Progenitor cell of endocrine pancreas (in vitro differentiated cells): ENCODE measurements around the gene UBALD2. TPM values are rescaled to one million over a fixed set of nuclear protein-coding genes. Genes with fewer than 3 reads are reported as not detected.

Experiments used
- DNase-seq: peaks from one replicate; pipeline ENCODE4 v3.0.0; 2021; ENCODE audit warnings: low spot score; ENCODE audit not compliant: unreplicated experiment
- H3K27ac Mint-ChIP-seq: 2 replicates; pipeline ENCODE4 v1.8.0; 2021; ENCODE audit warnings: mild to moderate bottlenecking, moderate library complexity, mixed read lengths
- H3K27me3 Mint-ChIP-seq: 2 replicates; pipeline ENCODE4 v1.8.0; 2021; ENCODE audit warnings: mixed read lengths
- H3K36me3 Mint-ChIP-seq: 2 replicates; pipeline ENCODE4 v1.8.0; 2022; ENCODE audit warnings: mixed read lengths; ENCODE audit not compliant: insufficient read depth
- H3K4me1 Mint-ChIP-seq: 2 replicates; pipeline ENCODE4 v1.8.0; 2021; ENCODE audit warnings: low read depth, mixed read lengths
- H3K4me3 Mint-ChIP-seq: 2 replicates; pipeline ENCODE4 v1.8.0; 2021; ENCODE audit warnings: low read depth, mild to moderate bottlenecking, moderate library complexity, mixed read lengths
- H3K9me3 Mint-ChIP-seq: 2 replicates; pipeline ENCODE4 v1.8.0; 2021; ENCODE audit warnings: low read depth, mixed read lengths
- CTCF ChIP-seq: fragments of 200-600 bp; sonication (generic); IDR thresholded peaks from one replicate; pipeline ENCODE4 v1.5.0; 2021; ENCODE audit warnings: antibody characterized with exemption, mild to moderate bottlenecking; ENCODE audit not compliant: unreplicated experiment
- total RNA-seq: library from RNA; stranded (reverse); gene quantifications from 2 replicates; pipeline ENCODE4 v1.2.1, GENCODE V29; 2021

Gene UBALD2
- total RNA-seq, 1 donor from 2014 or later, result 36.3 TPM

DNA sequence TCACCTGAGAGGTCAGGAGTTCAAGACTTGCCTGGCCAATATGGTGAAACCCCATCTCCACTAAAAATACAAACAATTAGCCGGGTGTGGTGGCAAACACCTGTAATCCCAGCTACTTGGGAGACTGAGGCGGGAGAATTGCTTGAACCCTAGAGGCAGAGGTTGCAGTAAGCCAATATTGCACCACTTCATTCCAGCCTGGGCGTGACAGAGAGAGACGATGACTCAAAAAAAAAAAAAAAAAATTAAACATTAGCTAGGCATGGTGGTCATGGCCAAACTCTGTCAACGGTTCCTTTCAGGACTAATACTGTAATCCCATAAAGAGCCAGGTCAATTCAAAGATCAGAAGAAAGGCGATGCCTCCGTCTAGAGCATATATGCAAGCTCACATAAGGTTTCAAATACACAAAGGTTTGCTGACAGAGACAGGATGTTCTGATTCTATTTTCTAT, 27.3 kb upstream of the UBALD2 start:
- no peak overlapping the region for H3K27ac Mint-ChIP-seq
- no peaks in the 10 kb centered on the region for H3K9me3 Mint-ChIP-seq
- H3K4me1 Mint-ChIP-seq, result peaks cover 21% of the 10 kb centered on the region
- no peaks in the 10 kb centered on the region for H3K36me3 Mint-ChIP-seq
- DNase-seq, result no peak
- TF ChIP-seq CTCF, result no peak
- H3K27me3 Mint-ChIP-seq, result peaks cover under 1% of the 10 kb centered on the region
- peak overlapping the region; percentile 38 for H3K4me3 Mint-ChIP-seq

DNA sequence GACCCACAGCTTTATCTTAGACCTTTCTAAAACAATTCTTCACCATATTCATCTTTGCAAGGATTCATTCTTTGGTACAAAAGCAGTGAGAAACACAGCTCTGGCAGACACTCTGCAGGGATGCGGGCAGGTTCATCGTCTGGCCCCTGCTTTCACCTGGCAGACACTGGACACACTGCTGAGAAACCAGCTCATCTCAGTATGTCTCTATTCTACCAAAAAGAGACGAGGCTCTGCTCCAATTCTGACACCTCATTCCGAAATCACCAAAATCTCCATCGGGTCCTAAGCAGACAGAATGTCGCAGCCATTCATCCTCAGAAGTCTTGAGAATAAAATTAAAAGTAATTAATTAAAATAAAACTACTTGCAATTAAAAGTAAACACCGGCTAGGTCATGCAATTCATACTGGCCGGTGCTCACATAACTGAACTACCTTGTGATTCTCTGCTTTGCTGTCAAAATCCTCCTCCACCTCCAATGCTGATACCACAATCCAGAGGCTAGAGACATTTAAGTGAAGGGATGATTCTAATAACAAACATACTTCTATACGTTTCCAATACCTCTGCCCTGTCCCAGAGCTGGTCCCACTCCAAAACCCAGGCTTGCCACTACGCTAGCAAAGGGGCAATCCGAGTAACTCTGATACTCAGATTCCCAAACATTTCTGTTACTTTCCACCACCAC, 26.2 kb upstream of the UBALD2 start:
- no peaks in the 10 kb centered on the region for H3K36me3 Mint-ChIP-seq
- H3K9me3 Mint-ChIP-seq, result no peaks in the 10 kb centered on the region
- peaks cover 23% of the 10 kb centered on the region for H3K4me1 Mint-ChIP-seq
- peak overlapping the region; percentile 74 for H3K4me3 Mint-ChIP-seq
- peak overlapping the region; percentile 80 for H3K27ac Mint-ChIP-seq
- DNase-seq, result no peak
- no peak for TF ChIP-seq CTCF
- H3K27me3 Mint-ChIP-seq, result peaks cover 6% of the 10 kb centered on the region

DNA sequence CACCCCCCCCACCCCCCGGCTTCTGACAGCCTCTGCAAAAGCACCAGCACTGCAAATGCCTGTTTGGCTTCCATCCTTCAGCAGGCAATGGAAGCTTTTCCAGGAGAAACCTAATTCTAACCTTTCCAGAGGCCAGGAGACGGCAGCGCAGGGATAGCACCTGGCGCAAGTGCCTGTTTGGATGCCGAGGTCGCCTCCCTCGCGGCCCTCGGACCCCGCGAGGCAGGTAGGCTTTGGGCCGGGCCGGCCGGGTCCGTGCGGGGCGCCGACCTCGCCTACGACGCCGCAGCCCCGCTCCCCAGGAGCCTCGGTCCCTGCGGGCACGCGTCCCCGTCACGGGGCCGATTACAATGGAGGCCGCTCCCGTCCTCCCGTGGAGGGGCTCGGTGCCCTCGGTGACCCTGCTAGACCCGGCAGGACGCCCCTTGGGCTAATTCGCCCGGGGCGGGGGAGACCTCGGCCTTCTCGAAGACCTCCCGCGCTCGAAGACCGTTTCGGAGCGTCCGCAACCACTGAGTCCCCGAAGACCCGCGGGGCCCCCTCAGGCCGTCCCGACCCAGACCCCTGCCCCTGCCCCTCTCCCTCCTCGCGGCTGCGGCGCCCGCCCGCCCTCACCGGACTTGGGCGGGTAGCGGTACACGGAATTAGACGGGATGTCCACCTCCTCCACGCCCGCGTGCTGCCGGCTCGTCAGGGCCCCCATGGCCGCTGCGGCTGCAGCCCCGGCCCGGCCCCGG, 25.4 kb upstream of the UBALD2 start:
- H3K27ac Mint-ChIP-seq, result peak overlapping the region; percentile 77
- peaks cover 6% of the 10 kb centered on the region for H3K27me3 Mint-ChIP-seq
- H3K9me3 Mint-ChIP-seq, result no peaks in the 10 kb centered on the region
- TF ChIP-seq CTCF, result no peak
- H3K4me1 Mint-ChIP-seq, result peaks cover 23% of the 10 kb centered on the region
- no peaks in the 10 kb centered on the region for H3K36me3 Mint-ChIP-seq
- DNase-seq, result peak; percentile 18
- H3K4me3 Mint-ChIP-seq, result peak overlapping the region; percentile 74

- Mint-ChIP-seq H3K27me3 (peaks cover 6% of the 10 kb centered on the region), H3K36me3 (no peaks in the 10 kb centered on the region), H3K27ac (peak within 1 kb of the TSS; percentile 90), H3K4me1 (peaks cover 23% of the 10 kb centered on the region), H3K4me3 (peak within 1 kb of the TSS; percentile 88), H3K9me3 (no peaks in the 10 kb centered on the region)
- no peak for TF ChIP-seq CTCF
- peak; percentile 73 for DNase-seq
These were observed 24.5 kb upstream of the UBALD2 start, which contains the start of gene RNF157 for GRCh38 chr17:76240461-76241203. RNF157 (minus strand) TSS chr17:76240493; CDS start chr17:76240240, 253 bp downstream.

DNA sequence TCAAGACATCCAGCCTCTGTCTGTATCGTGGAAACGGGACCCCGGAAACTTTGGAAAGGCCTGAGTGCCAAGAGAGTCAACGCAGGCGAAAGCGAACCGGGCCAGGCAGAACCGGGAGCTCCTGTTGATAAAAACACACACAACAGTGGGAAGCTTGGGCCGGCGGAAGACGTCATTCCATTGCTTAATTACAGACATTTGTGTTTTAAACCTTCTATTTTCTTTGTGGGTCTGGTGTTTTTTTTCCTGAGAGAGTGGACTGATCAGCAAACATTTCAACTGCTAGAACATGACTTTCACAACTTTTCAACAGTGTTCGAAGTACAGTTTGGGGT, 24.0 kb upstream of the UBALD2 start:
- Mint-ChIP-seq H3K27me3 (peaks cover 6% of the 10 kb centered on the region), H3K4me1 (peaks cover 28% of the 10 kb centered on the region), H3K36me3 (no peaks in the 10 kb centered on the region), H3K27ac (peak overlapping the region; percentile 90), H3K9me3 (no peaks in the 10 kb centered on the region), H3K4me3 (peak overlapping the region; percentile 88)
- no peak for DNase-seq
- TF ChIP-seq CTCF, result no peak
